Neuronal stem cell (in vitro differentiated cells): ENCODE measurements around the gene BEAN1.

Source experiments
- DNase-seq: peaks from one replicate; pipeline ENCODE4 v3.0.0-alpha.2; 2013; ENCODE audit warnings: low spot score
- H2AFZ ChIP-seq: one replicate; pipeline ENCODE4 v1.6.1; 2013; ENCODE audit warnings: mild to moderate bottlenecking, low read length, inconsistent platforms
- H2AK5ac ChIP-seq: 2 replicates; pipeline ENCODE4 v1.6.1; 2013; ENCODE audit warnings: low read depth, mild to moderate bottlenecking, inconsistent platforms, low read length, moderate library complexity, mixed read lengths
- H2BK120ac ChIP-seq: 2 replicates; pipeline ENCODE4 v1.6.1; 2013; ENCODE audit warnings: low read depth, mild to moderate bottlenecking, inconsistent platforms, low read length, moderate library complexity, mixed read lengths
- H2BK12ac ChIP-seq: one replicate; pipeline ENCODE4 v1.6.1; 2013; ENCODE audit warnings: low read length, inconsistent platforms
- H2BK15ac ChIP-seq: 2 replicates; pipeline ENCODE4 v1.6.1; 2013; ENCODE audit warnings: mild to moderate bottlenecking, low read length, inconsistent platforms, mixed read lengths
- H2BK5ac ChIP-seq: one replicate; pipeline ENCODE4 v1.6.1; 2013; ENCODE audit warnings: inconsistent platforms, mild to moderate bottlenecking, low read length, moderate library complexity
- H3K14ac ChIP-seq: one replicate; pipeline ENCODE4 v1.6.1; 2013; ENCODE audit warnings: low read length, inconsistent platforms
- H3K18ac ChIP-seq: 2 replicates; pipeline ENCODE4 v1.6.1; 2013; ENCODE audit warnings: low read length, inconsistent platforms
- H3K23ac ChIP-seq: 2 replicates; pipeline ENCODE4 v1.6.1; 2013; ENCODE audit warnings: low read depth, mild to moderate bottlenecking, mixed read lengths, low read length, inconsistent platforms; ENCODE audit not compliant: poor library complexity
- H3K27ac ChIP-seq: replicated peaks from 3 replicates; pipeline ENCODE4 v1.5.1; 2013; ENCODE audit warnings: low read length, inconsistent platforms
- H3K27me3 ChIP-seq, 3 experiments: 2 replicates each; pipeline ENCODE4 v1.6.1; 2013; ENCODE audit warnings: low read length in 3 of 3, mild to moderate bottlenecking in 2 of 3, inconsistent platforms in 1 of 3, low read depth in 1 of 3, mixed read lengths in 1 of 3, moderate library complexity in 1 of 3; ENCODE audit not compliant: control insufficient read depth in 3 of 3, insufficient read depth in 3 of 3
- H3K36me3 ChIP-seq, 2 donors: replicated peaks in 1 of 2; 2 replicates each; pipeline ENCODE4 v1.6.1; 2013; ENCODE audit warnings: low read length in 2 of 2; ENCODE audit not compliant: control insufficient read depth in 2 of 2, insufficient read depth in 2 of 2
- H3K4ac ChIP-seq: 2 replicates; pipeline ENCODE4 v1.6.1; 2013; ENCODE audit warnings: inconsistent platforms, mild to moderate bottlenecking, low read length, moderate library complexity
- H3K4me1 ChIP-seq, 2 donors: 1 replicate in 1 of 2; 2 replicates in 1 of 2; pipeline ENCODE4 v1.6.1; 2013; ENCODE audit warnings: low read length in 2 of 2, low read depth in 1 of 2; ENCODE audit not compliant: control insufficient read depth in 2 of 2, insufficient read depth in 1 of 2
- H3K4me2 ChIP-seq: one replicate; pipeline ENCODE4 v1.6.1; 2013; ENCODE audit warnings: mild to moderate bottlenecking, low read length, inconsistent platforms; ENCODE audit not compliant: insufficient read depth, poor library complexity, severe bottlenecking
- H3K4me3 ChIP-seq, 2 donors: 2 replicates each; pipeline ENCODE4 v1.5.1; 2013; ENCODE audit warnings: low read length in 2 of 2, mild to moderate bottlenecking in 2 of 2, inconsistent platforms in 1 of 2, moderate library complexity in 1 of 2
- H3K79me1 ChIP-seq: one replicate; pipeline ENCODE4 v1.6.1; 2013; ENCODE audit warnings: low read depth, mild to moderate bottlenecking, inconsistent platforms, low read length, moderate library complexity
- H3K9ac ChIP-seq: one replicate; pipeline ENCODE4 v1.6.1; 2013; ENCODE audit warnings: mild to moderate bottlenecking, low read depth, low read length, inconsistent platforms; ENCODE audit not compliant: poor library complexity
- H3K9me3 ChIP-seq, 2 donors: replicated peaks in 1 of 2; 2 replicates each; pipeline versions ENCODE3 to v1.6.1; 2013; ENCODE audit warnings: low read length in 2 of 2, mild to moderate bottlenecking in 2 of 2, inconsistent platforms in 1 of 2, low read depth in 1 of 2, mixed read lengths in 1 of 2, moderate library complexity in 1 of 2; ENCODE audit not compliant: control insufficient read depth in 2 of 2, insufficient read depth in 1 of 2
- H4K8ac ChIP-seq: one replicate; pipeline ENCODE4 v1.6.1; 2013; ENCODE audit warnings: low read depth, mild to moderate bottlenecking, inconsistent platforms, low read length, moderate library complexity
- H4K91ac ChIP-seq: one replicate; pipeline ENCODE4 v1.6.1; 2013; ENCODE audit warnings: low read length, low read depth, mild to moderate bottlenecking, inconsistent platforms; ENCODE audit not compliant: poor library complexity
- whole genome bisulfite sequencing, 2 donors: extraction: QIAGEN DNeasy Blood & Tissue Kit; methylation state at CpG; one replicate each; pipeline ENCODE4 v1.1.7; 2013; ENCODE audit warnings: missing lambda C conversion rate in 2 of 2, mixed read lengths in 1 of 2; ENCODE audit not compliant: insufficient read length in 2 of 2, insufficient replicate concordance in 1 of 2; ENCODE audit errors: extremely low coverage in 2 of 2; 5-methylcytosine and 5-hydroxymethylcytosine counted together

Gene BEAN1

GRCh38 chr16:66458292-66458691 lies 31.2 kb downstream of the BEAN1 start:
- no peak overlapping the region for H3K23ac ChIP-seq
- no peak overlapping the region for H4K8ac ChIP-seq
- no peaks in the 10 kb centered on the region for H3K36me3 ChIP-seq

DNA sequence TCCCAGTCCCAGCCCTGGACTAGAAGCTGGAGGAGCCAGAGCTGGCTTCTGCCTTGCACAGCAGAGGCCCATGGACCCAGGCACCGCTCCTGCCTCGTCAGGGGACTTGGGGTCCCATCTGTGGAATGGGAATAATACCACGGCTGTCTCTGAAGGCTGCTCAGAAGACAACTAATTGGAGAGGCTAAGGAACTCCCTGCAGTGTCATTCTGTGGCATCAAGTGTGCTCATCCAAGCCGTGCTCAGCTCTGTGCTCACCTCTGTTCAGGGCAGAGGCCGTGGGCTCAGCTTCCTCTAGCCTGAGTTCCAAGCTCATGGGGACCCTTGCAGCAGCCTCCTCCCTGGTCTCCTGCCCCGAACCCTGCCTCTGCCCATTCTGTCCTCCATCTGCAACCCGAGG lies 31.8 kb downstream of the BEAN1 start:
- no peak overlapping the region for H2BK12ac ChIP-seq
- H2AK5ac ChIP-seq = peak overlapping the region; percentile 17
- no peak overlapping the region for H3K4me3 ChIP-seq
- H2BK120ac ChIP-seq = no peak overlapping the region
- no peaks in the 10 kb centered on the region for H3K9me3 ChIP-seq
- H3K14ac ChIP-seq = no peak overlapping the region
- H2BK5ac ChIP-seq = no peak overlapping the region
- peak overlapping the region; percentile 42 for H3K18ac ChIP-seq
- H4K91ac ChIP-seq = no peak overlapping the region
- H3K9ac ChIP-seq = peak overlapping the region; percentile 5
- WGBS, 2 donors = no CpG with 5 or more reads among the region's 7 CpGs
- H3K27me3 ChIP-seq = peaks cover 0 to 3% (median 0%) of the 10 kb centered on the region in 3 experiments
- no peak overlapping the region for H3K23ac ChIP-seq
- H2BK15ac ChIP-seq = no peak overlapping the region
- no peak overlapping the region for H3K4ac ChIP-seq
- H3K36me3 ChIP-seq = no peaks in the 10 kb centered on the region
- no peak overlapping the region for H2AFZ ChIP-seq
- no peak overlapping the region for H3K4me2 ChIP-seq
- H3K27ac ChIP-seq = no peak overlapping the region
- H4K8ac ChIP-seq = no peak overlapping the region
- peaks cover 3 to 9% of the 10 kb centered on the region in 2 donors for H3K4me1 ChIP-seq
- H3K79me1 ChIP-seq = no peaks in the 10 kb centered on the region
- DNase-seq = no peak

More at GRCh38 chr16:66458292-66458691, 31.2 kb downstream of the BEAN1 start:
- H3K14ac ChIP-seq = no peak overlapping the region
- no peak overlapping the region for H2AFZ ChIP-seq
- no peaks in the 10 kb centered on the region for H3K9me3 ChIP-seq
- peaks cover 3 to 9% of the 10 kb centered on the region in 2 donors for H3K4me1 ChIP-seq
- peaks cover 0 to 3% (median 0%) of the 10 kb centered on the region in 3 experiments for H3K27me3 ChIP-seq
- H4K91ac ChIP-seq = no peak overlapping the region
- no peak overlapping the region for H2AK5ac ChIP-seq
- H2BK12ac ChIP-seq = no peak overlapping the region
- no peak overlapping the region for H3K4ac ChIP-seq
- no peak overlapping the region for H2BK5ac ChIP-seq
- DNase-seq = no peak
- no peak overlapping the region for H3K9ac ChIP-seq
- no peak overlapping the region for H2BK15ac ChIP-seq
- H3K27ac ChIP-seq = no peak overlapping the region
- WGBS, 2 donors = no CpG with 5 or more reads among the region's 5 CpGs
- H3K79me1 ChIP-seq = no peaks in the 10 kb centered on the region
- no peak overlapping the region for H3K4me3 ChIP-seq
- peak overlapping the region; percentile 38 for H3K18ac ChIP-seq
- no peak overlapping the region for H3K4me2 ChIP-seq
- H2BK120ac ChIP-seq = no peak overlapping the region

DNA sequence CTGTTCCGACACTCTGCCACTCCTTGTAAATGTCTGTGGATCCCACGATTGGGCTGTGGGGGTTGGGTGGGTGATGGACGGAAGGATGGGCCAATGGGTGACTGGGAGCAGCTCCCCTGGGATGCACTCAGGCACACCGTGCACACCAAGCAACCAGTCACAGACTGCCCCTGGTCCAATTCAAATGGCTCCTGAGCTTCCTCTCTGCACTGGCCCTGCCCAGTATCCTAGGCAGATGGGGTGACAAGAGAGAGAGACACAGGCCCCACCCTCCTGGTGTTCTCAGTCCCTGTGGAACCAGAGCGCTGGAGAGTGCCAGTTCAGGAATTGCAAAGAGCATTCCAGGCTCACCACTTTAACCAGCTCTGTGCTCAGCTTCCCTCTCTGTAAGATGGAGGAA lies 32.8 kb downstream of the BEAN1 start:
- H3K4me1 ChIP-seq = peaks cover 3 to 9% of the 10 kb centered on the region in 2 donors
- H2BK12ac ChIP-seq = no peak overlapping the region
- H3K9me3 ChIP-seq = no peaks in the 10 kb centered on the region
- no peak overlapping the region for H4K91ac ChIP-seq
- no peak for DNase-seq
- H3K79me1 ChIP-seq = no peaks in the 10 kb centered on the region
- no peak overlapping the region for H2AK5ac ChIP-seq
- H2BK120ac ChIP-seq = no peak overlapping the region
- H3K4ac ChIP-seq = no peak overlapping the region
- no peak overlapping the region for H3K4me2 ChIP-seq
- H3K36me3 ChIP-seq = no peaks in the 10 kb centered on the region
- H3K27ac ChIP-seq = no peak overlapping the region
- WGBS, 2 donors = no CpG with 5 or more reads among the region's 5 CpGs
- no peak overlapping the region for H3K18ac ChIP-seq
- H3K9ac ChIP-seq = no peak overlapping the region
- H3K4me3 ChIP-seq = no peak overlapping the region
- H2AFZ ChIP-seq = no peak overlapping the region
- H3K14ac ChIP-seq = no peak overlapping the region
- no peak overlapping the region for H4K8ac ChIP-seq
- H3K27me3 ChIP-seq = peaks cover 0 to 3% (median 0%) of the 10 kb centered on the region in 3 experiments
- no peak overlapping the region for H3K23ac ChIP-seq
- no peak overlapping the region for H2BK15ac ChIP-seq
- no peak overlapping the region for H2BK5ac ChIP-seq

DNA sequence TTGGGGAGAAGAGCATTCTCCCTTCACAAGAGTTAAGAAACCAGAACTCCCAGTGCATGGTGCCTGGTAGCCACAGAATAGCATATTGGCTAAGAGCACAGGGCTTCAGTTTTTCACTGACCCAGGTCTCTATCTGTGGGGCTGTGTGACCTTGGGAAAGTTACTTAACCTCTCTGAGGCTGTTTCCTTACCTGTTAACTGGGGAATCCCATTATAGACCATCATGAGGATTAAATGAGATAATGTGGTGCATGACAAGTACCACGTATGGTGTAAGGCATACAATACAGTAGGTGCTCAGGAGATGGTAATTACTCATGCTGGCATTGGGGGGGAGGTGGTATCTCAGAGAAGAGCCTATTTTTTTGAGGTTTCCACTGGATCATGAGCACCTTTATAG lies 33.6 kb downstream of the BEAN1 start:
- no CpG with 5 or more reads among the region's 1 CpG for WGBS, 2 donors

More for the DNA sequence above, 33.6 kb downstream of the BEAN1 start:
- no peak overlapping the region for H3K14ac ChIP-seq
- no peak overlapping the region for H2BK12ac ChIP-seq
- no peaks in the 10 kb centered on the region for H3K79me1 ChIP-seq
- no peak overlapping the region for H2AFZ ChIP-seq
- no peak overlapping the region for H3K4me3 ChIP-seq
- DNase-seq = no peak
- no peak overlapping the region for H4K8ac ChIP-seq
- H3K36me3 ChIP-seq = no peaks in the 10 kb centered on the region
- peaks cover 0 to 3% (median 0%) of the 10 kb centered on the region in 3 experiments for H3K27me3 ChIP-seq
- no peaks in the 10 kb centered on the region for H3K9me3 ChIP-seq
- H3K18ac ChIP-seq = no peak overlapping the region
- no peak overlapping the region for H4K91ac ChIP-seq
- no peak overlapping the region for H3K4ac ChIP-seq
- H2AK5ac ChIP-seq = no peak overlapping the region
- H2BK15ac ChIP-seq = no peak overlapping the region
- H2BK5ac ChIP-seq = no peak overlapping the region
- H3K4me2 ChIP-seq = no peak overlapping the region
- H2BK120ac ChIP-seq = no peak overlapping the region
- H3K4me1 ChIP-seq = peaks cover 3 to 9% of the 10 kb centered on the region in 2 donors
- H3K9ac ChIP-seq = no peak overlapping the region
- H3K23ac ChIP-seq = no peak overlapping the region
- H3K27ac ChIP-seq = no peak overlapping the region
